HEK293 (cell line): ENCODE data around the gene FOXL2NB.

Source experiments
- CTCF ChIA-PET: fragments of 350-600 bp; formaldehyde crosslinking; extraction: SDS; loops from one replicate; lab custom pipeline; 2021; ENCODE audit warnings: antibody characterized with exemption; lab: Yijun Ruan, JAX
- POLR2A ChIA-PET: fragments of 300-600 bp; formaldehyde crosslinking; extraction: SDS; loops from one replicate; lab custom pipeline; 2020; ENCODE audit warnings: antibody characterized with exemption, inconsistent platforms; lab: Yijun Ruan, JAX
- H3K27ac ChIP-seq: fragments of 200-500 bp; sonication (Bioruptor generic); 2 replicates; pipeline ENCODE4 v1.5.1; 2014; ENCODE audit warnings: low read depth, low read length, control low read depth, inconsistent platforms; ENCODE audit errors: extremely low read depth
- H3K36me3 ChIP-seq, 2 experiments: fragments of 200-500 bp in 1 of 2; sonication (Bioruptor generic) in 1 of 2; 1 replicate in 1 of 2; 2 replicates in 1 of 2; pipeline ENCODE4 v1.5.1; 2014 to 2017; ENCODE audit warnings: inconsistent platforms in 2 of 2, low read length in 2 of 2; ENCODE audit not compliant: control insufficient read depth in 2 of 2, insufficient read depth in 1 of 2
- H3K4me1 ChIP-seq: fragments of 200-500 bp; sonication (Bioruptor generic); 2 replicates; pipeline ENCODE4 v1.5.1; 2014; ENCODE audit warnings: mild to moderate bottlenecking, low read length, inconsistent platforms; ENCODE audit not compliant: control insufficient read depth, insufficient read depth
- H3K4me3 ChIP-seq: 2 replicates; pipeline ENCODE4 v1.5.1; 2011; ENCODE audit warnings: low read depth, mild to moderate bottlenecking, control low read depth, low read length, moderate library complexity
- H3K9me3 ChIP-seq: fragments of 200-500 bp; sonication (Bioruptor generic); 2 replicates; pipeline ENCODE4 v1.5.1; 2014; ENCODE audit warnings: low read depth, low read length, inconsistent platforms; ENCODE audit not compliant: control insufficient read depth, insufficient read depth
- EGR2 ChIP-seq: fragments of 450-650 bp; formaldehyde crosslinking; IDR thresholded peaks from 2 replicates; pipeline ENCODE4 v1.5.1; 2016; ENCODE audit warnings: low read depth, missing biosample characterization, missing genetic modification characterization
- GFI1B ChIP-seq: fragments of 450-650 bp; formaldehyde crosslinking; IDR thresholded peaks from 2 replicates; pipeline ENCODE4 v1.5.1; 2016; ENCODE audit warnings: missing biosample characterization, missing genetic modification characterization
- GLI4 ChIP-seq: fragments of 450-650 bp; formaldehyde crosslinking; IDR thresholded peaks from 2 replicates; pipeline ENCODE4 v1.5.1; 2016; ENCODE audit warnings: missing biosample characterization, missing genetic modification characterization
- HOXD13 ChIP-seq: sonication (generic); formaldehyde crosslinking; IDR thresholded peaks from 2 replicates; pipeline ENCODE4 v1.8.0; 2022; ENCODE audit warnings: missing genetic modification reagents, borderline replicate concordance
- KLF16 ChIP-seq: fragments of 450-650 bp; formaldehyde crosslinking; IDR thresholded peaks from 2 replicates; pipeline ENCODE4 v1.5.1; 2017; ENCODE audit warnings: missing biosample characterization, missing genetic modification characterization
- OVOL3 ChIP-seq: fragments of 450-650 bp; formaldehyde crosslinking; IDR thresholded peaks from 2 replicates; pipeline ENCODE4 v1.5.1; 2016; ENCODE audit warnings: missing biosample characterization, missing genetic modification characterization
- WT1 ChIP-seq: fragments of 450-650 bp; formaldehyde crosslinking; IDR thresholded peaks from 2 replicates; pipeline ENCODE4 v1.5.1; 2016; ENCODE audit warnings: missing biosample characterization, missing genetic modification characterization
- ZBTB11 ChIP-seq: fragments of 450-650 bp; formaldehyde crosslinking; conservative IDR thresholded peaks from 2 replicates; pipeline ENCODE4 v1.5.1; 2016; ENCODE audit warnings: low read depth, missing biosample characterization, missing genetic modification characterization
- ZBTB17 ChIP-seq: fragments of 450-650 bp; formaldehyde crosslinking; IDR thresholded peaks from 2 replicates; pipeline ENCODE4 v1.5.1; 2016; ENCODE audit warnings: missing biosample characterization, missing genetic modification characterization
- ZFP3 ChIP-seq: fragments of 450-650 bp; formaldehyde crosslinking; IDR thresholded peaks from 2 replicates; pipeline ENCODE4 v1.5.1; 2016; ENCODE audit warnings: low read depth, missing biosample characterization, missing genetic modification characterization
- ZIC2 ChIP-seq: fragments of 450-650 bp; formaldehyde crosslinking; IDR thresholded peaks from 2 replicates; pipeline ENCODE4 v1.5.1; 2016; ENCODE audit warnings: missing biosample characterization, missing genetic modification characterization
- ZNF114 ChIP-seq: fragments of 450-650 bp; formaldehyde crosslinking; IDR thresholded peaks from 2 replicates; pipeline ENCODE4 v1.5.0; 2017; ENCODE audit warnings: missing biosample characterization, missing genetic modification characterization
- ZNF132 ChIP-seq: fragments of 450-650 bp; formaldehyde crosslinking; IDR thresholded peaks from 2 replicates; pipeline ENCODE4 v1.5.1; 2017; ENCODE audit warnings: missing biosample characterization, missing genetic modification characterization, borderline replicate concordance
- ZNF169 ChIP-seq: fragments of 450-650 bp; formaldehyde crosslinking; IDR thresholded peaks from 2 replicates; pipeline ENCODE4 v1.5.1; 2016; ENCODE audit warnings: missing biosample characterization, missing genetic modification characterization
- ZNF211 ChIP-seq: fragments of 450-650 bp; formaldehyde crosslinking; IDR thresholded peaks from 2 replicates; pipeline ENCODE4 v1.5.1; 2016; ENCODE audit warnings: low read depth, missing biosample characterization, missing genetic modification characterization
- ZNF280C ChIP-seq: fragments of 450-650 bp; formaldehyde crosslinking; IDR thresholded peaks from 2 replicates; pipeline ENCODE4 v1.5.1; 2016; ENCODE audit warnings: missing biosample characterization, missing genetic modification characterization
- ZNF292 ChIP-seq: fragments of 450-650 bp; formaldehyde crosslinking; IDR thresholded peaks from 2 replicates; pipeline ENCODE4 v1.5.1; 2016; ENCODE audit warnings: low read depth, missing biosample characterization, missing genetic modification characterization, borderline replicate concordance
- ZNF335 ChIP-seq: fragments of 450-650 bp; formaldehyde crosslinking; conservative IDR thresholded peaks from 2 replicates; pipeline ENCODE4 v1.5.1; 2016; ENCODE audit warnings: missing biosample characterization, missing genetic modification characterization
- ZNF394 ChIP-seq: fragments of 450-650 bp; formaldehyde crosslinking; IDR thresholded peaks from 2 replicates; pipeline ENCODE4 v1.5.1; 2016; ENCODE audit warnings: missing biosample characterization, missing genetic modification characterization, mild to moderate bottlenecking, moderate library complexity, borderline replicate concordance
- ZNF488 ChIP-seq: fragments of 450-650 bp; formaldehyde crosslinking; IDR thresholded peaks from 2 replicates; pipeline ENCODE4 v1.5.1; 2016; ENCODE audit warnings: missing biosample characterization, missing genetic modification characterization
- ZNF544 ChIP-seq: fragments of 450-650 bp; formaldehyde crosslinking; IDR thresholded peaks from 2 replicates; pipeline ENCODE4 v1.5.0; 2017; ENCODE audit warnings: missing biosample characterization, missing genetic modification characterization
- ZNF561 ChIP-seq: fragments of 450-650 bp; IDR thresholded peaks from 2 replicates; pipeline ENCODE4 v1.5.1; 2018; ENCODE audit warnings: missing biosample characterization, missing genetic modification characterization, borderline replicate concordance
- ZNF701 ChIP-seq: fragments of 450-650 bp; formaldehyde crosslinking; IDR thresholded peaks from 2 replicates; pipeline ENCODE4 v1.5.1; 2016; ENCODE audit warnings: missing biosample characterization, missing genetic modification characterization
- ZSCAN18 ChIP-seq: fragments of 450-650 bp; formaldehyde crosslinking; IDR thresholded peaks from 2 replicates; pipeline ENCODE4 v1.5.1; 2016; ENCODE audit warnings: missing biosample characterization, missing genetic modification characterization
- ZSCAN23 ChIP-seq: fragments of 450-650 bp; formaldehyde crosslinking; IDR thresholded peaks from 2 replicates; pipeline ENCODE4 v1.5.1; 2016; ENCODE audit warnings: missing biosample characterization, missing genetic modification characterization

FOXL2NB gene

GRCh38 chr3:138946663-138947494 is at the start of gene FOXL2NB, which contains the start of gene FOXL2:
Gene FOXL2NB (plus strand): TSS chr3:138947217. CDS start chr3:138947365, 148 bp downstream.
Gene FOXL2 (minus strand): TSS chr3:138947137. CDS start chr3:138946722, 415 bp downstream.
- H3K36me3 ChIP-seq = no peaks in the 10 kb centered on the region
- H3K9me3 ChIP-seq = no peaks in the 10 kb centered on the region
- CTCF ChIA-PET = interaction anchor here (1.4 to 1.7 kb wide), 2 partner anchors 11 to 382 kb away, joined by 7 to 10 read pairs; no protein-coding TSS in a partner anchor
- POLR2A ChIA-PET = no interaction called here
- no peak for TF ChIP-seq ZNF701
- no peak for TF ChIP-seq WT1 (tag by site-specific recombination)
- TF ChIP-seq ZNF488 = no peak
- TF ChIP-seq KLF16 = no peak
- TF ChIP-seq ZSCAN23 = no peak
- TF ChIP-seq ZNF335 (tag by site-specific recombination) = no peak
- no peak for TF ChIP-seq ZNF280C (tag by site-specific recombination)
- no peak for TF ChIP-seq ZNF169 (tag by site-specific recombination)
- TF ChIP-seq ZNF114 = no peak
- no peak for TF ChIP-seq ZNF394 (tag by site-specific recombination)
- no peak for TF ChIP-seq ZSCAN18 (tag by site-specific recombination)
- TF ChIP-seq ZNF561 = no peak
- no peak for TF ChIP-seq ZNF211 (tag by site-specific recombination)
- no peak for TF ChIP-seq EGR2
- no peak for TF ChIP-seq HOXD13 (CRISPR knock-in tag)
- no peak for TF ChIP-seq ZIC2 (tag by site-specific recombination)
- TF ChIP-seq ZNF292 = no peak
- TF ChIP-seq, all 188 proteins: peak for 0
- Histone ChIP-seq H3K27ac (no peak within 1 kb of the TSS), H3K4me3 (peak within 1 kb of the TSS; percentile 21), H3K4me1 (no peaks in the 10 kb centered on the region)

GRCh38 chr3:138898301-138898700 is 48.7 kb upstream of the FOXL2NB start:
- CTCF ChIA-PET = interaction anchor here (4.7 kb wide), 1 partner anchor 18 kb away, joined by 32 read pairs; no protein-coding TSS in a partner anchor

More at GRCh38 chr3:138898301-138898700, 48.7 kb upstream of the FOXL2NB start:
- no peak overlapping the region for H3K4me3 ChIP-seq
- TF ChIP-seq ZSCAN18 (tag by site-specific recombination) = no peak
- no peak for TF ChIP-seq ZBTB17 (tag by site-specific recombination)
- TF ChIP-seq GLI4 = no peak
- TF ChIP-seq ZFP3 (tag by site-specific recombination) = no peak
- no peak for TF ChIP-seq ZNF544 (tag by site-specific recombination)
- TF ChIP-seq GFI1B (tag by site-specific recombination) = no peak
- TF ChIP-seq OVOL3 (tag by site-specific recombination) = no peak
- no peak for TF ChIP-seq ZNF132 (tag by site-specific recombination)
- TF ChIP-seq ZBTB11 (tag by site-specific recombination) = no peak
- H3K27ac ChIP-seq = no peak overlapping the region
- no peaks in the 10 kb centered on the region for H3K36me3 ChIP-seq
- no peaks in the 10 kb centered on the region for H3K4me1 ChIP-seq
- POLR2A ChIA-PET = interaction anchor here (0.6 kb wide), 1 partner anchor 17 kb away, joined by 4 read pairs; no protein-coding TSS in a partner anchor
- no peaks in the 10 kb centered on the region for H3K9me3 ChIP-seq
